ENCODE results near the gene KCNQ1. TPM values are rescaled to one million over a fixed set of nuclear protein-coding genes. Genes with fewer than 3 reads are reported as not detected.

Gene KCNQ1
- total and polyA plus RNA-seq, 2 experiments from 2014 or later: not detected

DNA sequence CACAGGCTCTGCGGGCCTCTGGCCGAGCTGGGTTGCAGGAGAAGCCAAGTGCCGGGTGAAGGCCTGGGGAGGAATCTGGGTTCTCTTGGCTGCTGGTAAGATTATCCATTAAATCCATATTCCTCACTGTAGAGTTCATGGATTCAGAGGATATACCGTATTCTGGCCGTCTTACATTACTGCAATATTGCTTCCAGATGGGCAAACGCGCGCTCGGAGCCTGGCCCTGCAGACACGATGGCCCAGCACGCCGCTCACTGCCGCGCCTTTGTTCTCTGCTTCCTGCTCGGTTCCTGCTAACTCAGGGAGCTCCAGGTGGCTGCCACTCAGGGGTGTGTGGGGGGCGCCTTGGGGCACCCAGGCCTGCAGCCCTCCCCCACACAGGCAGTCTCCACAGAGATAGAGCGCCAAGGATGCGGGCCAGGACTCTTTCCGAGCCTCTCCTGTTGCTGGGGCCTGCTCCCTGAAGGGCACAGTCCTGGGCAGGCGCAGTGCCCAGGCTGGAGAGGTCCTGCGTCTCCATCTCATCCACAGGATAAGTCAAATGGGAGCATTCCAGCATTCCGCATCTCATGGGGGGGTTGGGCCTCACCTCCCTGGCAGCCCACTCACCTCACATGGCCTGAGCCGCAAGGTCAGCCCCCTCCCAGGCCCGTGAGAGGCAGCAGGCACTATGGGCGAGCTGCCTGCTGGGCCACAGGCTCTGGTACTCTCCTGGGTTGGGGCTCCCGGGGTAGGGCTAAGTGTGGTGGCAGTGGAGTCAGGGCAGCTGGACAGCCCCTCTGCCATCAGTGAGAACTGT lies 269.1 kb downstream of the KCNQ1 start:
- Histone ChIP-seq H2AFZ (no peak overlapping the region), H3K36me3 (ENCODE audit: low read depth) (no peaks in the 10 kb centered on the region), H3K9me3 (ENCODE audit: low read depth) (no peaks in the 10 kb centered on the region), H4K20me1 (ENCODE audit: insufficient read depth) (no peaks in the 10 kb centered on the region), H3K4me1 (ENCODE audit: insufficient read depth) (no peaks in the 10 kb centered on the region), H3F3A (ENCODE audit: insufficient read depth) (no peaks in the 10 kb centered on the region), H3K9ac (no peak overlapping the region), H3K4me2 (ENCODE audit: unreplicated experiment) (no peak overlapping the region), H3K27me3 (replicated peaks; ENCODE audit: insufficient read depth) (peaks cover 39% of the 10 kb centered on the region), H3K27ac (no peak overlapping the region), H3K9me2 (ENCODE audit: insufficient read depth) (no peaks in the 10 kb centered on the region), H3K79me2 (ENCODE audit: insufficient read depth) (no peaks in the 10 kb centered on the region), H3K4me3 (no peak overlapping the region)
- DNase-seq: no peak
- TF ChIP-seq EZH2phosphoT487 (IDR thresholded peaks at IDR 0.05; ENCODE audit: insufficient read depth, low read depth) (no peak), EZH2 (IDR thresholded peaks at IDR 0.05; ENCODE audit: insufficient read depth, poor library complexity, severe bottlenecking) (no peak)
- WGBS, 2 experiments (ENCODE audit: low coverage in 1 of 2, low lambda C conversion rate in 2 of 2, missing lambda C conversion rate in 2 of 2): 60 to 64% methylated on average over 25 to 26 of the region's 26 CpGs
- in situ Hi-C loops (cut with MboI): no loop called here

DNA sequence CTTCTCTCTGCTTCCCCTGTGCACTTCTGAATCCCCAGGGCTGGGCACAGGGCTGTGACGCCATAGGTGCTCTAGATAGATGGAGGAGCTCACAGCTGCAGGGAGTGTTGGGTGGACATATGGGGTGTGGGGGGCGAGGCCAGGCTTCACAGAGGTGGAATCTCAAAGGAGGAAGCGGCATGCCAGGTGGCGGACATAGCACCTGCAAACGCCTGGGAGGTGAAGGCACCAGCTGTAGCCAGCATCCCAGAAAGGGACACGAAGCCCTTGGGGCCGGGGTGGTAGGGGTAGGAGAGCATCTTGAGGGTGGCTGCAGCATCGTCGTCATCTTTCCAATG lies 269.6 kb downstream of the KCNQ1 start:
- in situ Hi-C loops (cut with MboI): no loop called here
- no peaks in the 10 kb centered on the region for H3K4me1 ChIP-seq (ENCODE audit: insufficient read depth)
- no peak overlapping the region for H2AFZ ChIP-seq
- H3K4me3 ChIP-seq: no peak overlapping the region
- H3F3A ChIP-seq (ENCODE audit: insufficient read depth): no peaks in the 10 kb centered on the region
- no peak overlapping the region for H3K27ac ChIP-seq
- WGBS, 2 experiments (ENCODE audit: low coverage in 1 of 2, low lambda C conversion rate in 2 of 2, missing lambda C conversion rate in 2 of 2): 66 to 70% methylated on average over 9 of the region's 9 CpGs
- no peak overlapping the region for H3K4me2 ChIP-seq (ENCODE audit: unreplicated experiment)
- no peaks in the 10 kb centered on the region for H3K9me2 ChIP-seq (ENCODE audit: insufficient read depth)
- H3K79me2 ChIP-seq (ENCODE audit: insufficient read depth): no peaks in the 10 kb centered on the region
- no peak overlapping the region for H3K9ac ChIP-seq
- H4K20me1 ChIP-seq (ENCODE audit: insufficient read depth): no peaks in the 10 kb centered on the region
- H3K36me3 ChIP-seq (ENCODE audit: low read depth): no peaks in the 10 kb centered on the region
- H3K9me3 ChIP-seq (ENCODE audit: low read depth): no peaks in the 10 kb centered on the region
- peaks cover 35% of the 10 kb centered on the region for H3K27me3 ChIP-seq (replicated peaks; ENCODE audit: insufficient read depth)
- no peak for DNase-seq
- TF ChIP-seq EZH2phosphoT487 (IDR thresholded peaks at IDR 0.05; ENCODE audit: insufficient read depth, low read depth): no peak
- no peak for TF ChIP-seq EZH2 (IDR thresholded peaks at IDR 0.05; ENCODE audit: insufficient read depth, poor library complexity, severe bottlenecking)

- Histone ChIP-seq H3K36me3 (ENCODE audit: low read depth) (no peaks in the 10 kb centered on the region), H4K20me1 (ENCODE audit: insufficient read depth) (no peaks in the 10 kb centered on the region), H3K4me3 (no peak overlapping the region), H3K4me2 (ENCODE audit: unreplicated experiment) (no peak overlapping the region), H3K9me2 (ENCODE audit: insufficient read depth) (no peaks in the 10 kb centered on the region), H2AFZ (no peak overlapping the region), H3K9ac (no peak overlapping the region), H3K9me3 (ENCODE audit: low read depth) (no peaks in the 10 kb centered on the region), H3K4me1 (ENCODE audit: insufficient read depth) (no peaks in the 10 kb centered on the region), H3K27me3 (replicated peaks; ENCODE audit: insufficient read depth) (peaks cover 31% of the 10 kb centered on the region), H3F3A (ENCODE audit: insufficient read depth) (no peaks in the 10 kb centered on the region), H3K27ac (no peak overlapping the region), H3K79me2 (ENCODE audit: insufficient read depth) (no peaks in the 10 kb centered on the region)
- TF ChIP-seq EZH2phosphoT487 (IDR thresholded peaks at IDR 0.05; ENCODE audit: insufficient read depth, low read depth) (no peak), EZH2 (IDR thresholded peaks at IDR 0.05; ENCODE audit: insufficient read depth, poor library complexity, severe bottlenecking) (no peak)
- DNase-seq: no peak
- WGBS, 2 experiments (ENCODE audit: low coverage in 1 of 2, low lambda C conversion rate in 2 of 2, missing lambda C conversion rate in 2 of 2): 72 to 79% methylated on average over 7 of the region's 7 CpGs
- in situ Hi-C loops (cut with MboI): no loop called here
These were observed 270.1 kb downstream of the KCNQ1 start for GRCh38 chr11:2714871-2715270.

DNA sequence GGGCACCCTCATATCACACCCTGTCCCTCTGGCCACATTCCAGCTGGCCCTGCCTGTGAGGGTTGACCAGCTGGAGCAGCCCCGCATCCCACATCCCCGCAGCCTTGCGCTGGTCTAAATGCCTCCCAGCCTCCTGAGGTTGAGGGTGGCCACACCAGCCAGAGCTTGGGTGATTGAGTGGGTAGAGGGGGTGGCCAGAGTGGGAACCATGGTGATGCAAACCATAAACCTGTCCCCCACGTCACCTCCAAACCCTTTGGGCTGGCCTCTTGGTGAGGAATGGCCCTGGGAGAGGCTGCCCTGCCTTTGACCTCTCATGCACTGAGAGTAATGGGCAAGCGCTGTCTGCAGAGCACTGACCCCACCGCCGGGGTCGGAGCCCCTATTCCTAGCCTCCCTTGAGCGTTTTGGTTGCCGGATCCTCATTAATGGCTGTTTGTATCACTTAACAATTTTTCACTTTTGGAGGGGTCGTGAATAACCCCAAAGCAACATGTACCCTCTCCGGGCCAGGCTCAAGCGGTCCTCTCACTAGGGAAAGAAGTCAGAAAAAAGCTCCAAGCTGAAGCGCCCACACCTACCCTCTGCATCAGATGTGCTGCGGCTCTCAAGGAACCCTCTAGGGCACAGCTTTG lies 271.0 kb downstream of the KCNQ1 start:
- Histone ChIP-seq H3K9me2 (ENCODE audit: insufficient read depth) (no peaks in the 10 kb centered on the region), H3F3A (ENCODE audit: insufficient read depth) (no peaks in the 10 kb centered on the region), H3K4me2 (ENCODE audit: unreplicated experiment) (no peak overlapping the region), H3K79me2 (ENCODE audit: insufficient read depth) (no peaks in the 10 kb centered on the region), H3K27ac (no peak overlapping the region), H3K4me3 (no peak overlapping the region), H4K20me1 (ENCODE audit: insufficient read depth) (no peaks in the 10 kb centered on the region), H3K4me1 (ENCODE audit: insufficient read depth) (no peaks in the 10 kb centered on the region), H3K9me3 (ENCODE audit: low read depth) (no peaks in the 10 kb centered on the region), H2AFZ (no peak overlapping the region), H3K27me3 (replicated peaks; ENCODE audit: insufficient read depth) (peaks cover 21% of the 10 kb centered on the region), H3K9ac (no peak overlapping the region), H3K36me3 (ENCODE audit: low read depth) (no peaks in the 10 kb centered on the region)
- in situ Hi-C loops (cut with MboI): no loop called here
- DNase-seq: no peak
- 70 to 76% methylated on average over 15 of the region's 15 CpGs for WGBS, 2 experiments (ENCODE audit: low coverage in 1 of 2, low lambda C conversion rate in 2 of 2, missing lambda C conversion rate in 2 of 2)
- TF ChIP-seq EZH2phosphoT487 (IDR thresholded peaks at IDR 0.05; ENCODE audit: insufficient read depth, low read depth) (no peak), EZH2 (IDR thresholded peaks at IDR 0.05; ENCODE audit: insufficient read depth, poor library complexity, severe bottlenecking) (no peak)
